ENCODE data around the gene SLC38A5. TPM values are rescaled to one million over a fixed set of nuclear protein-coding genes. Genes with fewer than 3 reads are reported as not detected.

SLC38A5 gene
- total RNA-seq, 1 donor from 2014 or later: 4.6 TPM

DNA sequence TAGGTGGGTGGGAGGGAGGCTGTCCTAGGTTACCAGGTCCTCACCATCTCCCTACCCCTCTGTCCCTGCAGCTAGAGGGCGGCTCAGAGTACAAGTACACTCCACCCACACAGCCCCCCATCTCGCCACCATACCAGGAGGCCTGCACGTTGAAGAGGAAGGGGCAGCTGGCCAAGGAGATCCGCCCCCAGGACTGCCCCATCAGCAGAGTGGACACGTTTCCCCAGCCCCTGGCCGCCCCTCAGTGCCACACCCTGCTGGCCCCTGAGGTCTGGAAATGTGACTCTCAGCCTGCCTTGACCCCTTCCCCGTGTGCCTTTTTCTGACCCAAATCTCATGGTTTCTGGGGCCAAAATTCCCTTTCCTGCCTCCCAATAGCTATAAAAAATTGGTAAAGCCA is 12.5 kb upstream of the SLC38A5 start:
- Mint-ChIP-seq H3K27me3 (no peaks in the 10 kb centered on the region), H3K36me3 (peaks cover 13% of the 10 kb centered on the region), H3K9me3 (peaks cover under 1% of the 10 kb centered on the region), H3K4me1 (ENCODE audit: unreplicated experiment) (peaks cover 2% of the 10 kb centered on the region), H3K27ac (no peak overlapping the region), H3K4me3 (no peak overlapping the region)
- TF ChIP-seq, protein P1, sequence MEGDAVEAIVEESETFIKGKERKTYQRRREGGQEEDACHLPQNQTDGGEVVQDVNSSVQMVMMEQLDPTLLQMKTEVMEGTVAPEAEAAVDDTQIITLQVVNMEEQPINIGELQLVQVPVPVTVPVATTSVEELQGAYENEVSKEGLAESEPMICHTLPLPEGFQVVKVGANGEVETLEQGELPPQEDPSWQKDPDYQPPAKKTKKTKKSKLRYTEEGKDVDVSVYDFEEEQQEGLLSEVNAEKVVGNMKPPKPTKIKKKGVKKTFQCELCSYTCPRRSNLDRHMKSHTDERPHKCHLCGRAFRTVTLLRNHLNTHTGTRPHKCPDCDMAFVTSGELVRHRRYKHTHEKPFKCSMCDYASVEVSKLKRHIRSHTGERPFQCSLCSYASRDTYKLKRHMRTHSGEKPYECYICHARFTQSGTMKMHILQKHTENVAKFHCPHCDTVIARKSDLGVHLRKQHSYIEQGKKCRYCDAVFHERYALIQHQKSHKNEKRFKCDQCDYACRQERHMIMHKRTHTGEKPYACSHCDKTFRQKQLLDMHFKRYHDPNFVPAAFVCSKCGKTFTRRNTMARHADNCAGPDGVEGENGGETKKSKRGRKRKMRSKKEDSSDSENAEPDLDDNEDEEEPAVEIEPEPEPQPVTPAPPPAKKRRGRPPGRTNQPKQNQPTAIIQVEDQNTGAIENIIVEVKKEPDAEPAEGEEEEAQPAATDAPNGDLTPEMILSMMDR (conservative IDR thresholded peaks at IDR 0.05): no peak
- DNase-seq (ENCODE audit: extremely low spot score, unreplicated experiment): no peak

DNA sequence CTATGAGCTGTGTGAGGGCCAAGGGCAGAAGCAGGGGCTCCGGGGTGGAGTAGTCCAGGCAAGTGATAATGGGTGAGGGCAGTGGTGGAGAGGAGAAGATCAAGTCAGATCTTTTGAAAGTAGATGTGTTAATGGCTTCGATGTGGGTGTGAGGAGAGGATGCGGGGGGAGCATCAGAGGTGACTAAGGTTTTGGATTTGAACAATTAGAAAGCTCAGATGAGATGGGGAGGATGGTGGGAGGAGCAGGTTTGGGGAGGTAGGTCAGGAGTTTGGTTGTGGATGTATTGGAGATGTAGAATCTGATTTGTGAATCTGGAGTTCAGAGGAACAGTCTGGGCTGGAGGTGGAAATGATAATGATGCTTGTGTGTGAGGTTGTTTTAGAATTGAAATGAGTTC is 10.5 kb upstream of the SLC38A5 start:
- no peak for DNase-seq (ENCODE audit: extremely low spot score, unreplicated experiment)
- peaks cover 14% of the 10 kb centered on the region for H3K36me3 Mint-ChIP-seq
- peaks cover 7% of the 10 kb centered on the region for H3K4me1 Mint-ChIP-seq (ENCODE audit: unreplicated experiment)
- H3K9me3 Mint-ChIP-seq: peaks cover 6% of the 10 kb centered on the region
- H3K27me3 Mint-ChIP-seq: no peaks in the 10 kb centered on the region
- TF ChIP-seq, protein P1 (conservative IDR thresholded peaks at IDR 0.05): no peak
- no peak overlapping the region for H3K4me3 Mint-ChIP-seq
- no peak overlapping the region for H3K27ac Mint-ChIP-seq

DNA sequence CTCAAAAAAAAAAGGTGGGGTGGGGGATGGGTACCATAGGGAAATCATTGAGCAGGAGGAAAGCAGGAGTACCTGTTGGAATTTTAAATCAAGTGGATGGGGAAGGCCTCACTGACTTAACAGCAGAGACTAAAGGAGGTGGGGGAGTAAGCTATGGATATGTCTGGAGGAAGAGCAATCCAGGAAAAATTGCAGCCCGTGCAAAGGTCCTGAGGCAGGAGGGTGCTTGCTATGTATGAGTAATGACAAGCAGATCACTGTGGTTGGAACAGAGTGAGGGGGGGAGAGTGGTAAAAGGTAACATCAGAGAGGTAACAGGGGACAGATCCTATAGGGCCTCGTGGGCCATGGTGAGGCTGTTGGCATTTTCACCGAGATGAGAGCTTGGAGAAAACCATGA is 10.1 kb upstream of the SLC38A5 start:
- TF ChIP-seq, protein P1 (conservative IDR thresholded peaks at IDR 0.05): no peak
- no peaks in the 10 kb centered on the region for H3K27me3 Mint-ChIP-seq
- H3K4me3 Mint-ChIP-seq: no peak overlapping the region
- DNase-seq (ENCODE audit: extremely low spot score, unreplicated experiment): no peak
- H3K4me1 Mint-ChIP-seq (ENCODE audit: unreplicated experiment): peaks cover 7% of the 10 kb centered on the region
- peaks cover 6% of the 10 kb centered on the region for H3K9me3 Mint-ChIP-seq
- H3K27ac Mint-ChIP-seq: no peak overlapping the region
- H3K36me3 Mint-ChIP-seq: peaks cover 14% of the 10 kb centered on the region

DNA sequence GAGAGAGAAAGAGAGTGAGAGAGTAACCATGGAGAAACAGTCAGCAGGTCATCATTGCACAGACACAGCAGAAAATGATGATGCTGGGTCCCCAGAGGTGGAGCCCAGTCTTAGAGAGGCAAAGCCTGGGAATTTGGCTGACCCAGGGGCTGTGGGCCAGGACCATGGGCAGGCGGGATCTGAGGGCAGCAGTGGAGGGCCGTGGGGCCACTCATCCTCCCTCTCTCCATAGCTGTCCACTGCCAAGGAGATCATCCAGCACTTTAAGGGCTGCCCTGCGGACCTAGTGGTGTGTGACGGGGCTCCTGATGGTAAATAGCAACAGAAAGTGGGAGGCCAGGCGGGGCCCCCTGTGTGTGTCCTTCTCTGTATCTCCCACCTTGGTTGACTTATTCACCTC is 8.7 kb upstream of the SLC38A5 start:
- Mint-ChIP-seq H3K4me1 (ENCODE audit: unreplicated experiment) (peaks cover 10% of the 10 kb centered on the region), H3K27ac (no peak overlapping the region), H3K4me3 (no peak overlapping the region), H3K36me3 (peaks cover 14% of the 10 kb centered on the region), H3K9me3 (peaks cover 6% of the 10 kb centered on the region), H3K27me3 (no peaks in the 10 kb centered on the region)
- TF ChIP-seq, protein P1 (conservative IDR thresholded peaks at IDR 0.05): no peak
- no peak for DNase-seq (ENCODE audit: extremely low spot score, unreplicated experiment)

DNA sequence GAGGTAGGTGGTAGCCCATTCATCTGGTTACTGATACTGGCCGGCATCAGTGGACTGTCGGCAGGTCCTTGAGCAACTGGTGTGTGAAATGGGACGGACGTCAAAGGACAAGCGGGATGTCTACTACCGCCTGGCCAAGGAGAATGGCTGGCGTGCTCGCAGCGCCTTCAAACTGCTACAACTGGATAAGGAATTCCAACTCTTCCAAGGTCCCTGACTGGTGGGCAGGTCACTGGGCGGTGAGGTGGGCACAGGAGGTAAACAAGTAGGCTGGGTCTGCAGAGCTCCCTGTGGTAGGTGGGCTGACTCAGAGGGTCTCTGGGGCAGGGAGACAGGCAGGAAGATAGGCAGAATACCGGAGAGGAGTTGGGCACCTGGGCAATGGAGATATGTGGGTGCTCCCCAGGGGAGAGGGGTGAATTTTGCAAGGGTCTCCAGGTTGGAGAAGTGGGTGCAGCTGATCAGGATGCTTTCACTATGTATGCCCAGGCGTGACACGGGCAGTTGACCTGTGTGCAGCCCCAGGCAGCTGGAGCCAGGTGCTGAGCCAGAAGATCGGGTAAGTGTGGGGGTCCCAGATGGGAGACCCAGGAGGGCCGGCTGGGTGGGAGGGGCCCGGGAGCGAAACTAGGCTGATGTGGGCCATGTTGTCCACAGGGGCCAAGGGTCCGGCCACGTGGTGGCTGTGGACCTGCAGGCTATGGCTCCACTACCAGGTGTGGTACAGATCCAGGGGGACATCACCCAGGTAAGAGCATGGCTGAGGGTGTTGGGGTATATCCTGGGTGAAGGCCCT is 8.1 kb upstream of the SLC38A5 start:
- Mint-ChIP-seq H3K27ac (peak overlapping the region; percentile 93), H3K36me3 (peaks cover 14% of the 10 kb centered on the region), H3K9me3 (peaks cover 6% of the 10 kb centered on the region), H3K4me3 (peak overlapping the region; percentile 98), H3K27me3 (no peaks in the 10 kb centered on the region), H3K4me1 (ENCODE audit: unreplicated experiment) (peaks cover 11% of the 10 kb centered on the region)
- no peak for DNase-seq (ENCODE audit: extremely low spot score, unreplicated experiment)
- TF ChIP-seq, protein P1 (conservative IDR thresholded peaks at IDR 0.05): no peak
